ENCODE data around the gene OR2M5.

GRCh38 chr1:248155927-248156326 is 11.0 kb downstream of the OR2M5 start:
- TF ChIP-seq CTCF (IDR thresholded peaks at IDR 0.05): no peak
- no peak for TF ChIP-seq POLR2A (IDR thresholded peaks at IDR 0.05)

Data from right lobe of liver (tissue), 4 donors.